Osteoblast (primary cell): ENCODE measurements around the gene FRMD4B. TPM values are rescaled to one million over a fixed set of nuclear protein-coding genes. Genes with fewer than 3 reads are reported as not detected.
"Not testable (repeated sequence)": the region's sequence is repeated elsewhere in the genome, so short reads cannot be mapped to it uniquely, and the experiment has no call there.

Experiments used
- DNase-seq: peaks from one replicate; pipeline ENCODE4 v3.0.0; 2011; ENCODE audit warnings: low spot score, mixed read lengths; ENCODE audit not compliant: insufficient read length; ENCODE audit errors: missing footprints
- H2AFZ ChIP-seq: 2 replicates; pipeline ENCODE4 v1.6.0; 2011; ENCODE audit warnings: mild to moderate bottlenecking, low read length
- H3K27ac ChIP-seq: 2 replicates; pipeline ENCODE4 v1.5.1; 2011; ENCODE audit warnings: mild to moderate bottlenecking, low read depth, low read length, moderate library complexity
- H3K27me3 ChIP-seq: 2 replicates; pipeline ENCODE4 v1.6.0; 2012; ENCODE audit warnings: mild to moderate bottlenecking, control low read depth, inconsistent platforms, low read length, moderate library complexity; ENCODE audit not compliant: insufficient read depth
- H3K36me3 ChIP-seq: 2 replicates; pipeline ENCODE4 v1.5.1; 2011; ENCODE audit warnings: mild to moderate bottlenecking, low read length, control low read depth, moderate library complexity; ENCODE audit not compliant: insufficient read depth
- H3K4me1 ChIP-seq: 2 replicates; pipeline ENCODE4 v1.5.1; 2011; ENCODE audit warnings: mild to moderate bottlenecking, low read length, control low read depth, moderate library complexity; ENCODE audit not compliant: insufficient read depth
- H3K4me2 ChIP-seq: 2 replicates; pipeline ENCODE4 v1.6.0; 2011; ENCODE audit warnings: mild to moderate bottlenecking, low read length; ENCODE audit not compliant: insufficient read depth
- H3K4me3 ChIP-seq: fragments of 200-600 bp; sonication (generic); 3 replicates; pipeline ENCODE4 v1.5.1; 2012; ENCODE audit warnings: mild to moderate bottlenecking, low read length, inconsistent platforms; ENCODE audit not compliant: insufficient read depth
- H3K79me2 ChIP-seq: 2 replicates; pipeline ENCODE4 v1.6.0; 2012; ENCODE audit warnings: mild to moderate bottlenecking, low read length, control low read depth, inconsistent platforms; ENCODE audit not compliant: insufficient read depth
- H3K9me3 ChIP-seq: 2 replicates; pipeline ENCODE4 v1.5.1; 2011; ENCODE audit warnings: low read depth, low read length, control low read depth
- H4K20me1 ChIP-seq: 2 replicates; pipeline ENCODE4 v1.6.0; 2012; ENCODE audit warnings: mild to moderate bottlenecking, low read length, control low read depth; ENCODE audit not compliant: insufficient read depth
- CTCF ChIP-seq: IDR thresholded peaks from 2 replicates; pipeline ENCODE4 v1.5.1; 2011; ENCODE audit warnings: mild to moderate bottlenecking, low read depth, low read length, moderate library complexity; ENCODE audit errors: extremely low read depth
- total RNA-seq: library from RNA; depleted of rRNA; stranded (reverse); fragments of >200 nt; gene quantifications from 2 replicates; pipeline ENCODE4 v1.2.3, GENCODE V29; 2012

The FRMD4B gene
- total RNA-seq, 1 donor = 0.72 TPM

GRCh38 chr3:69276884-69277283 is 109.0 kb downstream of the FRMD4B start:
- H3K36me3 ChIP-seq = no peaks in the 10 kb centered on the region
- H3K9me3 ChIP-seq = no peaks in the 10 kb centered on the region
- no peak for TF ChIP-seq CTCF
- no peaks in the 10 kb centered on the region for H3K4me1 ChIP-seq
- H2AFZ ChIP-seq = no peak overlapping the region
- no peak overlapping the region for H3K27ac ChIP-seq
- H3K79me2 ChIP-seq = no peaks in the 10 kb centered on the region
- H3K4me2 ChIP-seq = no peak overlapping the region
- no peaks in the 10 kb centered on the region for H3K27me3 ChIP-seq
- DNase-seq = no peak
- H4K20me1 ChIP-seq = no peaks in the 10 kb centered on the region
- no peak overlapping the region for H3K4me3 ChIP-seq

- H3K27me3 ChIP-seq, H3K9me3 ChIP-seq, H4K20me1 ChIP-seq, H3K27ac ChIP-seq, H3K4me1 ChIP-seq, H2AFZ ChIP-seq, DNase-seq, H3K36me3 ChIP-seq, H3K4me2 ChIP-seq, H3K79me2 ChIP-seq, H3K4me3 ChIP-seq: not testable (repeated sequence)
These were observed 109.7 kb downstream of the FRMD4B start for GRCh38 chr3:69276191-69276590.

GRCh38 chr3:69273896-69274295 is 112.0 kb downstream of the FRMD4B start:
- Histone ChIP-seq H3K36me3 (no peaks in the 10 kb centered on the region), H3K4me2 (no peak overlapping the region), H3K27ac (no peak overlapping the region), H3K4me1 (no peaks in the 10 kb centered on the region), H3K9me3 (no peaks in the 10 kb centered on the region), H4K20me1 (no peaks in the 10 kb centered on the region), H3K27me3 (no peaks in the 10 kb centered on the region), H2AFZ (no peak overlapping the region), H3K4me3 (no peak overlapping the region), H3K79me2 (no peaks in the 10 kb centered on the region)
- TF ChIP-seq CTCF = no peak
- no peak for DNase-seq

GRCh38 chr3:69272556-69272955 is 113.3 kb downstream of the FRMD4B start:
- Histone ChIP-seq H3K4me1 (no peaks in the 10 kb centered on the region), H3K4me2 (no peak overlapping the region), H3K36me3 (no peaks in the 10 kb centered on the region), H4K20me1 (no peaks in the 10 kb centered on the region), H3K9me3 (no peaks in the 10 kb centered on the region), H2AFZ (no peak overlapping the region), H3K27ac (no peak overlapping the region), H3K27me3 (no peaks in the 10 kb centered on the region), H3K4me3 (no peak overlapping the region), H3K79me2 (no peaks in the 10 kb centered on the region)
- no peak for TF ChIP-seq CTCF
- DNase-seq = no peak
